DOHH2 (cell line): Measurements from ENCODE around the gene SLC25A13.

Experiments
- CTCF ChIP-seq: fragments of 200-600 bp; sonication (generic); IDR thresholded peaks from one replicate; pipeline ENCODE4 v1.5.1; 2014; ENCODE audit warnings: antibody characterized with exemption, mild to moderate bottlenecking, low read depth, low read length; ENCODE audit not compliant: poor library complexity, severe bottlenecking
- EZH2phosphoT487 ChIP-seq: fragments of 200-600 bp; sonication (generic); IDR thresholded peaks from 2 replicates; pipeline ENCODE4 v1.6.1; 2017; ENCODE audit warnings: borderline replicate concordance, mild to moderate bottlenecking, antibody characterized with exemption, low read length, moderate library complexity, mixed read lengths

- TF ChIP-seq CTCF (no peak), EZH2phosphoT487 (no peak)
Observed at GRCh38 chr7:96349572-96349971, 27.7 kb upstream of the SLC25A13 start.
